ENCODE measurements around the gene SURF6. TPM values are rescaled to one million over a fixed set of nuclear protein-coding genes. Genes with fewer than 3 reads are reported as not detected.
"Not testable (repeated sequence)": the region's sequence is repeated elsewhere in the genome, so short reads cannot be mapped to it uniquely, and the experiment has no call there.

SURF6 gene
- total RNA-seq, 4 donors from 2014 or later, result 2.9 to 19.3 (median 17.2) TPM

DNA sequence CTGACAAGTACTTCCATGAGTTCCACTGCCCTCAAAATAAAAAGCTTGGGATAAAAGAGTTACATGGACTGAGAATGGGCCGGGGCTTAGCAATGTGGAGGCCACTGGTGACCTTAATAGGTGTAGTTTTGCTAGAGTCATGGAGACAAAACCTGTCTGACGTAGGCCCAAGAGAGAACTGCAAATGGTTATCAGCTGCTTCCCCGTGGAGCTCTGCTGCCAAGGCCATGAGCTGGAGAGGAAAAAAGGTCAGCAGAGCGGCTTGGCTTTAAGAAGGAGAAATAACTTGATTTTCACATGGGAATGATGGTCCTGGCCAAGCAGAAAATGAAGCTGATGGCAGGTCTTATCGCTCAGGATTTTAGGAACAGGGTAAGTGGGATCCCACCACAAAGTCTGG is 3.7 kb upstream of the SURF6 start:
- Histone ChIP-seq H3K4me1 (peaks cover 3 to 12% of the 10 kb centered on the region in 2 donors), H3K9me3 (no peaks in the 10 kb centered on the region), H3K4me3 (no peak overlapping the region), H3K27me3 (no peaks in the 10 kb centered on the region), H3K36me3 (no peaks in the 10 kb centered on the region), H3K27ac (no peak overlapping the region)
- TF ChIP-seq, protein P1, sequence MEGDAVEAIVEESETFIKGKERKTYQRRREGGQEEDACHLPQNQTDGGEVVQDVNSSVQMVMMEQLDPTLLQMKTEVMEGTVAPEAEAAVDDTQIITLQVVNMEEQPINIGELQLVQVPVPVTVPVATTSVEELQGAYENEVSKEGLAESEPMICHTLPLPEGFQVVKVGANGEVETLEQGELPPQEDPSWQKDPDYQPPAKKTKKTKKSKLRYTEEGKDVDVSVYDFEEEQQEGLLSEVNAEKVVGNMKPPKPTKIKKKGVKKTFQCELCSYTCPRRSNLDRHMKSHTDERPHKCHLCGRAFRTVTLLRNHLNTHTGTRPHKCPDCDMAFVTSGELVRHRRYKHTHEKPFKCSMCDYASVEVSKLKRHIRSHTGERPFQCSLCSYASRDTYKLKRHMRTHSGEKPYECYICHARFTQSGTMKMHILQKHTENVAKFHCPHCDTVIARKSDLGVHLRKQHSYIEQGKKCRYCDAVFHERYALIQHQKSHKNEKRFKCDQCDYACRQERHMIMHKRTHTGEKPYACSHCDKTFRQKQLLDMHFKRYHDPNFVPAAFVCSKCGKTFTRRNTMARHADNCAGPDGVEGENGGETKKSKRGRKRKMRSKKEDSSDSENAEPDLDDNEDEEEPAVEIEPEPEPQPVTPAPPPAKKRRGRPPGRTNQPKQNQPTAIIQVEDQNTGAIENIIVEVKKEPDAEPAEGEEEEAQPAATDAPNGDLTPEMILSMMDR (IDR thresholded peaks at IDR 0.05), result no peak
- no peak for TF ChIP-seq POLR2A (IDR thresholded peaks at IDR 0.05)
- intact Hi-C loops (cut with DNase I; ENCODE audit: low total_unique reads), result no loop called here
- DNase-seq, result no peak

DNA sequence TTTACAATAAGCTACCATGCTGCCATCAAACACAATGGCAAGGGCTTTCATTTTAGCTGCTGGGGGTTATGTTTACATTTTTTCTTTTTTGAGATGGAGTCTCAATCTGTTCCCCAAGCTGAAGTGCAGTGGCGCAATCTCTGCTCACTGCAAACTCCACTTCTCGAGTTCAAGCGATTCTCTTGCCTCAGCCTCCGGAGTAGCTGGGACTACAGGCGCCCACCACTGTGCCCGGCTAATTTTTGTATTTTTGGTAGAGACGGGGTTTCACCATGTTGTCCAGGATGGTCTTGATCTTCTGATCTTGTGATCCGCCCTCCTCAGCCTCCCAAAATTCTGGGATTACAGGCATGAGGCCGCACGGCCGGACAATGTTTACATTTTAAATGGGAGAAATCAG is 1.1 kb downstream of the SURF6 start:
- H3K36me3 ChIP-seq; H3K9me3 ChIP-seq; H3K27ac ChIP-seq; H3K27me3 ChIP-seq; intact Hi-C loops (cut with DNase I; ENCODE audit: low total_unique reads): not testable (repeated sequence)
- peak in 1 of 2 donors; percentile 9 for DNase-seq
- peak overlapping the region; percentile 89 to 93 for H3K4me3 ChIP-seq
- H3K4me1 ChIP-seq, result peaks cover 7 to 16% of the 10 kb centered on the region in 2 donors

DNA sequence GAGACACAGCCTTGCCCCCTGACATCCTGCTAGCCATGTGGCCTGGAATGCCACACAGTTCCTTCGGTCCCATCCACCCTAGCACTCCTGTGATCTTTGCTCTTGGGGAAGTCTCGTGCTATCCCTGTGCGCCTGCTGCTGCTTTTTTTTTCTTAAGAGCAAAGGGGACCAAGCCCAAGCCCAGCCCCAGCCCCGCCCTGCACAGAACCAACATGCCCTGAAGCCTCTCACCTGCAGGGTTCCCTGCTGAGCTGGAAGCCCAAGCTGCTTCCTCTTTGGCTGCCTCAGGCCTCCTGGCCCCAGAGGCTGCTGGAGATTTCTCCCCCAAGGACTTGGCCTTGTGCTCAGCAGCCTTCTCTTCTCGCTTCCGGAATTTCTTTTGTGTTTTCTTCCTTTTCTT is 1.8 kb downstream of the SURF6 start:
- H3K4me1 ChIP-seq, result peaks cover 7 to 16% of the 10 kb centered on the region in 2 donors
- TF ChIP-seq POLR2A (IDR thresholded peaks at IDR 0.05), result no peak
- TF ChIP-seq, protein P1 (IDR thresholded peaks at IDR 0.05), result no peak
- H3K27ac ChIP-seq, result no peak overlapping the region
- intact Hi-C loops (cut with DNase I; ENCODE audit: low total_unique reads), result no loop called here
- DNase-seq, result peak in 1 of 2 donors; percentile 6
- H3K27me3 ChIP-seq, result no peaks in the 10 kb centered on the region
- no peak overlapping the region for H3K4me3 ChIP-seq
- H3K9me3 ChIP-seq, result no peaks in the 10 kb centered on the region
- no peaks in the 10 kb centered on the region for H3K36me3 ChIP-seq

DNA sequence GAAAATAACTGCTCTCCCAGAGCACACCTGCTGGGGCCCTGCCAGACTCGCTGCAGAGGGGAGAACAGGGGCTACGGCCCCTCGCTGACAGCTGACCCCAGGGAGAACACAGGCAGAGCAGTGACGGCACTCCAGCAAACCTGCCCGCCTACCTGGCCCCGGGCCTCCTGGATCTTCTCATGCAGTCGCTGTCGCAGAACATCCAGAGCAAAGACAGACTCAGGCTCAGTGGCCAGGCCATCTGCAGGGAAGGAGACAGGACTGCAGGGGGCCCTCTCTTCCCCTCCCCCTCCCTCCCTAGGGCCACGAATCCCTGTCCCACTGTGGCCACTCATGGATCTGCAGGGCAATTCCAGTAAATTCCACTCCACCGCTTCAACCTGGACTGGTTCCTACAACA is 2.4 kb downstream of the SURF6 start:
- H3K9me3 ChIP-seq, result no peaks in the 10 kb centered on the region
- H3K4me3 ChIP-seq, result no peak overlapping the region
- intact Hi-C loops (cut with DNase I; ENCODE audit: low total_unique reads), result no loop called here
- H3K36me3 ChIP-seq, result no peaks in the 10 kb centered on the region
- peaks cover 7 to 16% of the 10 kb centered on the region in 2 donors for H3K4me1 ChIP-seq
- H3K27ac ChIP-seq, result no peak overlapping the region
- DNase-seq, result peak in 1 of 2 donors; percentile 11
- TF ChIP-seq, protein P1 (IDR thresholded peaks at IDR 0.05), result no peak
- TF ChIP-seq POLR2A (IDR thresholded peaks at IDR 0.05), result no peak
- H3K27me3 ChIP-seq, result no peaks in the 10 kb centered on the region

DNA sequence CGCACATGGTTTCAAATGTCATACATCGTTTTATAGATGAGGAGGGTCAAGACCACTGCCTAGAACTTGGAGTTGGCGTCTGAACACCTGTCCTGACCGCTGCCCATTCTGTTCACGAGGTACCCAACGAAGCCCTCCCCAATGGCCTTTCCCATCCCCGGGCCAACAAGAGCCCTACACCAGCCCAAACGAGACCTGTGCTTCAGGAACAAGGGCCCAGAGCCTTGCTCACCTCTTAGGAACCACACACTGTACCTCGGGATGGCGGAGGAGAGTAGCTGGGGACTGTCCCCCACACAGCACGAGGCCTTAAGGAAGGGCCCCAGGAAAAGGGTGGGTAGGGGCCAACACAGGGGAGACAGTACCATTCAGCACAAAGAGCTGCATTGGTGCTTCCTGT is 3.0 kb downstream of the SURF6 start:
- no peak for TF ChIP-seq POLR2A (IDR thresholded peaks at IDR 0.05)
- TF ChIP-seq, protein P1 (IDR thresholded peaks at IDR 0.05), result no peak
- H3K9me3 ChIP-seq, result no peaks in the 10 kb centered on the region
- DNase-seq, result no peak
- peaks cover 7 to 16% of the 10 kb centered on the region in 2 donors for H3K4me1 ChIP-seq
- intact Hi-C loops (cut with DNase I; ENCODE audit: low total_unique reads), result no loop called here
- H3K4me3 ChIP-seq, result no peak overlapping the region
- no peak overlapping the region for H3K27ac ChIP-seq
- no peaks in the 10 kb centered on the region for H3K27me3 ChIP-seq
- H3K36me3 ChIP-seq, result no peaks in the 10 kb centered on the region

DNA sequence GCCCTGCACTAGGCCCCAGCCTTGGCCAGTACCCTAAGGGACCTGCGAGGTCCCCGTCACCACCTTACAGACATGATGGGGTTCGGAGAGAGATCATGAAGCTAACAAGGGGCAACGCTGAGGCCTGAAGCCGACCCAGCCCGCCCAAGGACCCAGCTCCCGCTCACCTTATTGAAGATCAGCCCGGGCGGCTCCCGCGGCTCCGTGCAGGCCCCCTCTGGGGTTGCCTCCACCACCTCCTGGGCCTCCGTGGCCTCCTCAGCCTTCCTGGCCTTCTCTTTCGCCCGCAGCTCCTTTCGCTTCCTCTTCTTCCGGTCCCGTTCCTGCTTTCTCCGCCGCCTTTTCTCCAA is 3.6 kb downstream of the SURF6 start:
- no peak for DNase-seq
- intact Hi-C loops (cut with DNase I; ENCODE audit: low total_unique reads), result no loop called here

More for the DNA sequence above, 3.6 kb downstream of the SURF6 start:
- Histone ChIP-seq H3K27ac (no peak overlapping the region), H3K4me3 (no peak overlapping the region), H3K27me3 (no peaks in the 10 kb centered on the region), H3K36me3 (no peaks in the 10 kb centered on the region), H3K9me3 (no peaks in the 10 kb centered on the region), H3K4me1 (peaks cover 7 to 16% of the 10 kb centered on the region in 2 donors)
- TF ChIP-seq POLR2A (IDR thresholded peaks at IDR 0.05), result no peak
- TF ChIP-seq, protein P1 (IDR thresholded peaks at IDR 0.05), result no peak
